Muscle layer of duodenum (tissue), 2 donors: ENCODE results near the gene HCRT.

Source experiments
- H3K27ac ChIP-seq: one replicate; pipeline ENCODE4 v1.7.0; 2013; ENCODE audit warnings: mild to moderate bottlenecking, low read length
- H3K27me3 ChIP-seq: one replicate; pipeline ENCODE4 v1.7.0; 2013; ENCODE audit warnings: low read depth, mild to moderate bottlenecking, control low read depth, low read length
- H3K36me3 ChIP-seq, 2 donors: one replicate each; pipeline ENCODE4 v1.7.0; 2013; ENCODE audit warnings: low read length in 2 of 2, control low read depth in 1 of 2, mild to moderate bottlenecking in 1 of 2; ENCODE audit not compliant: insufficient read depth in 2 of 2, control insufficient read depth in 1 of 2
- H3K4me1 ChIP-seq, 2 donors: one replicate each; pipeline ENCODE4 v1.7.0; 2013; ENCODE audit warnings: low read length in 2 of 2, mild to moderate bottlenecking in 2 of 2, control low read depth in 1 of 2, moderate library complexity in 1 of 2; ENCODE audit not compliant: insufficient read depth in 2 of 2, control insufficient read depth in 1 of 2
- H3K4me3 ChIP-seq, 2 donors: one replicate each; pipeline ENCODE4 v1.7.0; 2013; ENCODE audit warnings: low read length in 2 of 2, low read depth in 1 of 2, mild to moderate bottlenecking in 1 of 2
- H3K9me3 ChIP-seq, 2 donors: one replicate each; pipeline ENCODE4 v1.7.0; 2013; ENCODE audit warnings: low read length in 2 of 2, control low read depth in 1 of 2, mild to moderate bottlenecking in 1 of 2; ENCODE audit not compliant: control insufficient read depth in 1 of 2
- donor health status: healthy.

HCRT gene

DNA sequence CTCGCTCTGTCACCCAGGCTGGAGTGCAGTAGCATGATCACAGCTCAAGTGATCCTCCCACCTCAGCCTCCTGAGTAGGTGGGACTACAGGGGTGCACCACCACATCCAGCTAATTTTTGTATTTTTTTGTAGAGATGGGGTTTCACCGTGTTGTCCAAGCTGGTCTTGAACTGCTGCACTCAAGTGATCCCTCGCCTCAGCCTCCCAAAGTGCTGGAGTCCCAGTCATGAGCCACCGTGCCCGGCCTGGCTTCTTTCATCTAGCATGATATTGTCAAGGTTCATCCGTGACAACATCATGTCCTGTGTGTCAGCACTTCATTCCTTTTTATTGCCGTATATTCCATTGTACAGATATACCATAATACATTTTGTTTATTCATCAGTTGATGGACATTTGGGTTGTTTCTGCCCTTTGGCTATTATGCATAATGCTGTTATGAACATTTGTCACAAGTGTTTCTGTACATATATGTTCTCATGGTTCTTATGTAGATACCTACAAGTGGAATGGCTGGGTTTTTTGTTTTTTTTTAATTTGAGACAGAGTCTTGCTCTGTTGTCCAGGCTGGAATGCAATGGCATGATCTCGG lies 12.4 kb upstream of the HCRT start:
- Histone ChIP-seq H3K4me1 (peaks cover 4 to 12% of the 10 kb centered on the region in 2 donors), H3K4me3 (no peak overlapping the region), H3K9me3 (no peaks in the 10 kb centered on the region), H3K27me3 (no peaks in the 10 kb centered on the region), H3K27ac (no peak overlapping the region), H3K36me3 (peaks cover 7 to 29% of the 10 kb centered on the region in 2 donors)

GRCh38 chr17:42193969-42194899 lies 9.0 kb upstream of the HCRT start, which contains the start of gene GHDC:
Gene GHDC, minus strand, starts transcription at chr17:42194494. Its CDS starts 913 bp downstream, at chr17:42193581.
- Histone ChIP-seq H3K27ac (peak within 1 kb of the TSS; percentile 96), H3K4me1 (peaks cover 4 to 20% of the 10 kb centered on the region in 2 donors), H3K36me3 (no peaks in the 10 kb centered on the region), H3K9me3 (no peaks in the 10 kb centered on the region), H3K27me3 (no peaks in the 10 kb centered on the region), H3K4me3 (peak within 1 kb of the TSS; percentile 78 to 96)

GRCh38 chr17:42193216-42193968 lies 8.1 kb upstream of the HCRT start:
- no peak overlapping the region for H3K27ac ChIP-seq
- peaks cover 4 to 20% of the 10 kb centered on the region in 2 donors for H3K4me1 ChIP-seq
- no peaks in the 10 kb centered on the region for H3K36me3 ChIP-seq
- peak overlapping the region; percentile 78 to 96 for H3K4me3 ChIP-seq
- H3K27me3 ChIP-seq, result no peaks in the 10 kb centered on the region
- H3K9me3 ChIP-seq, result no peaks in the 10 kb centered on the region

- Histone ChIP-seq H3K4me3 (no peak overlapping the region), H3K36me3 (no peaks in the 10 kb centered on the region), H3K27ac (no peak overlapping the region), H3K9me3 (no peaks in the 10 kb centered on the region), H3K4me1 (peaks cover 4 to 20% of the 10 kb centered on the region in 2 donors), H3K27me3 (no peaks in the 10 kb centered on the region)
These were observed 7.2 kb upstream of the HCRT start for GRCh38 chr17:42192189-42193126.

- H3K4me3 ChIP-seq, result no peak overlapping the region
- no peaks in the 10 kb centered on the region for H3K9me3 ChIP-seq
- no peak overlapping the region for H3K27ac ChIP-seq
- H3K36me3 ChIP-seq, result no peaks in the 10 kb centered on the region
- H3K4me1 ChIP-seq, result peaks cover 4 to 20% of the 10 kb centered on the region in 2 donors
- H3K27me3 ChIP-seq, result no peaks in the 10 kb centered on the region
These were observed 6.0 kb upstream of the HCRT start for GRCh38 chr17:42191275-42191608.

- H3K9me3 ChIP-seq, result no peaks in the 10 kb centered on the region
- no peak overlapping the region for H3K27ac ChIP-seq
- H3K36me3 ChIP-seq, result no peaks in the 10 kb centered on the region
- H3K4me3 ChIP-seq, result no peak overlapping the region
- H3K27me3 ChIP-seq, result no peaks in the 10 kb centered on the region
- H3K4me1 ChIP-seq, result peaks cover 4 to 20% of the 10 kb centered on the region in 2 donors
These were observed 5.4 kb upstream of the HCRT start for GRCh38 chr17:42190491-42191274.

DNA sequence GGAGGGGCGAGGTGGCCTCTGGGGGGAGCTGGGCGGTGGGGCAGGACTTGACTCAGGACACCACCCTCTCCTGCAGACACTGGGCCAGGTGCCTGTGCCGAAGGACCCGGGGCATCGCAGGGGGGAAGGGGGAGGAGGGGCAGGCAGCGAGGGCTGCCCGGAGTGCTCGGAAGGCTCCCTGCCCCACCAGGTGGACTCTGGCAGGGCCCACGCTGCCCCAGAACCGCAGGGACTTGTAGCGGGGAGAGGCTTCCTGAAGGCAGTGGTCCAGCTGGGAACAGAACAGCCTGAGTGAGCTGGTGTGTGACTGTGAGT lies 4.4 kb upstream of the HCRT start:
- H3K27me3 ChIP-seq, result no peaks in the 10 kb centered on the region
- peaks cover 4 to 23% of the 10 kb centered on the region in 2 donors for H3K4me1 ChIP-seq
- no peaks in the 10 kb centered on the region for H3K36me3 ChIP-seq
- no peaks in the 10 kb centered on the region for H3K9me3 ChIP-seq
- no peak overlapping the region for H3K27ac ChIP-seq
- no peak overlapping the region for H3K4me3 ChIP-seq

- H3K4me1 ChIP-seq, result peaks cover 7 to 27% of the 10 kb centered on the region in 2 donors
- no peaks in the 10 kb centered on the region for H3K27me3 ChIP-seq
- no peak overlapping the region for H3K27ac ChIP-seq
- H3K9me3 ChIP-seq, result no peaks in the 10 kb centered on the region
- H3K4me3 ChIP-seq, result no peak overlapping the region
- no peaks in the 10 kb centered on the region for H3K36me3 ChIP-seq
These were observed 3.7 kb upstream of the HCRT start for GRCh38 chr17:42188749-42189650.

DNA sequence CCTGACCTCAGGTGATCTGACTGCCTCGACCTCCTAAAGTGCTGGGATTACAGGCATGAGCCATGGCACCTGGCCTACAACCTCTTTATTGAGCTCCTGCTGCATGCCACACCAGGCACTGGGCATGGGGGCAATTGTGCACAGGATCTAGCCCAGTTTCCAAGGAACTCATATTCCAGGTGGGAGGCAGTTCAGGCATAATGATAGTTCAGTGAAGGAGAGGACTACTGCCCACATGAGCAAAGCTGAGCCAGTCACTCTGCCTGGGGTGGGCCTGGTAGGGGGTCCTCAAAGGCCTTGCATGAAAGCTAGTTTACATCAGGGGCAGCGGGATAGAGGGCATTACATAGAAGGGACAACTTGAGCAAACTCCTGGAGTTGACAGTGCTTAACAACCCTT lies 2.6 kb upstream of the HCRT start:
- Histone ChIP-seq H3K4me3 (no peak overlapping the region), H3K4me1 (peaks cover 3 to 21% of the 10 kb centered on the region in 2 donors), H3K27me3 (no peaks in the 10 kb centered on the region), H3K27ac (no peak overlapping the region), H3K36me3 (no peaks in the 10 kb centered on the region), H3K9me3 (no peaks in the 10 kb centered on the region)
